ENCODE data around the gene CLEC4M.
"Not testable (repeated sequence)": the region's sequence is repeated elsewhere in the genome, so short reads cannot be mapped to it uniquely, and the experiment has no call there.

CLEC4M gene

DNA sequence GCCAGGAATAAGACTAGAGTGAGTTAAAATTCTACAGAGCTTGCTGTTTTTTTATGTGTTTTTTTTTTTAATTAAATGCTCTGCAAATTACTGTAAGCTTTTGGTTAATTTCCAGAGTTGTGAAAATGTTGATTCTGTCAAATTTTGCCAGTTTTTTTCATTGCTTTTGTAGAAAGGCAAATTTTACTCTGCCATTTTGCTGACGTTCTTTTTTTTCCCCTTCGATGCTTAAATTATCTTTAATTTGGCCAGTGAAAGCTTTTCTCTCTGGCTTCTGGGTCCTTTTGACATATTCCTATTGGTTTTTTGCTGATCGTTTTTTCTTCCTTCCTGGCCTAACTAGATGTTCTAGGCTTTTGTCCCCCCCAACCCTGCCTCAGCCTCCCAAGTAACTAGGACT, 43.2 kb downstream of the CLEC4M start:
- Histone ChIP-seq H3K4me1 (ENCODE audit: control insufficient read depth, insufficient read depth, low read length) (no peaks in the 10 kb centered on the region), H3K4me3 (ENCODE audit: low read depth, low read length) (no peak overlapping the region), H3K9me3 (ENCODE audit: control insufficient read depth, insufficient read depth, low read depth, low read length) (peaks cover 16% of the 10 kb centered on the region), H3K9ac (ENCODE audit: low read length) (no peak overlapping the region), H3K27ac (ENCODE audit: low read depth, low read length) (no peak overlapping the region), H3K36me3 (ENCODE audit: control insufficient read depth, insufficient read depth, low read length) (no peaks in the 10 kb centered on the region), H3K27me3 (ENCODE audit: control insufficient read depth, insufficient read depth, low read length) (no peaks in the 10 kb centered on the region; the same call in 1 of the 2 replicates)

DNA sequence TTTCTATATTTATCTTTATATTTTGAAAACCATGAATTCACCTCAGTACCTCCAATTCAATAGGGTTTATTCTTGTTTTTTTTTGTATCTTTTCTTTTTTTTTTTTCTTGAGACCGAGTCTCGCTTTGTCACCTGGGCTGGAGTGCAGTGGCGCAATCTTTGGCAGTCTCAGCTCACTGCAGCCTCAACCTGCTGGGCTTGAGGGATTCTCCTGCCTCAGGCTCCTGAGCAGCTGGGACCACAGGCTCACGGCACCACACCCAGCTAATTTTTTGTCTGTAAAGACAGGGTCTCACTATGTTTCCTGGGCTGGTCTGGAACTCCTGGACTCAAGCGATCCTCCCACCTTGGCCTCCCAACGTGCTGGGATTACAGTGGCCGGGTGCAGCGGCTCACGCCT, 43.8 kb downstream of the CLEC4M start:
- Histone ChIP-seq H3K9me3 (ENCODE audit: control insufficient read depth, insufficient read depth, low read depth, low read length) (peaks cover 16% of the 10 kb centered on the region), H3K27ac (ENCODE audit: low read depth, low read length) (no peak overlapping the region), H3K4me3 (ENCODE audit: low read depth, low read length) (no peak overlapping the region), H3K9ac (ENCODE audit: low read length) (no peak overlapping the region), H3K36me3 (ENCODE audit: control insufficient read depth, insufficient read depth, low read length) (no peaks in the 10 kb centered on the region), H3K27me3 (ENCODE audit: control insufficient read depth, insufficient read depth, low read length) (no peaks in the 10 kb centered on the region; the same call in 1 of the 2 replicates), H3K4me1 (ENCODE audit: control insufficient read depth, insufficient read depth, low read length) (no peaks in the 10 kb centered on the region)

DNA sequence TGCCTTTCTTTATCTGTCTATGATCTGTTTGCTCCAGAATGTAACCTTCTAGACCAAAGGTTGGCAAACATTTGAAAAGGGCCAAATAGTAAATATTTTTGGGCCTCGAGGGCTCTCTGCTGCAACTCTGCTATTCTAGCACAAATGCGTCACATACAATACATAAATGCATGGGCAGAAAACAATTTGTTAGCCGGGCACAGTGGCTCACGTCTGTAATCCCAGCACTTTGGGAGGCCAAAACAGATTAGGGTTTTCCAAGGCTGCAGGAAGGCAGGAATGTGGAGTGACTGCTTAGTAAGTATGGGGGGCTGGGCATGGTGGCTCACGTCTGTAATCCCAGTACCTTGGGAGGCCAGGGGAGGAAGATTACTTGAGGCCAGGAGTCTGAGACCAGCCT, 45.1 kb downstream of the CLEC4M start:
- H3K9me3 ChIP-seq (ENCODE audit: control insufficient read depth, insufficient read depth, low read depth, low read length), result peaks cover 12% of the 10 kb centered on the region
- H3K27me3 ChIP-seq (ENCODE audit: control insufficient read depth, insufficient read depth, low read length), result no peaks in the 10 kb centered on the region; the same call in 1 of the 2 replicates
- H3K9ac ChIP-seq (ENCODE audit: low read length), result no peak overlapping the region
- no peaks in the 10 kb centered on the region for H3K36me3 ChIP-seq (ENCODE audit: control insufficient read depth, insufficient read depth, low read length)
- H3K4me3 ChIP-seq (ENCODE audit: low read depth, low read length), result no peak overlapping the region
- H3K4me1 ChIP-seq (ENCODE audit: control insufficient read depth, insufficient read depth, low read length), result no peaks in the 10 kb centered on the region
- no peak overlapping the region for H3K27ac ChIP-seq (ENCODE audit: low read depth, low read length)

DNA sequence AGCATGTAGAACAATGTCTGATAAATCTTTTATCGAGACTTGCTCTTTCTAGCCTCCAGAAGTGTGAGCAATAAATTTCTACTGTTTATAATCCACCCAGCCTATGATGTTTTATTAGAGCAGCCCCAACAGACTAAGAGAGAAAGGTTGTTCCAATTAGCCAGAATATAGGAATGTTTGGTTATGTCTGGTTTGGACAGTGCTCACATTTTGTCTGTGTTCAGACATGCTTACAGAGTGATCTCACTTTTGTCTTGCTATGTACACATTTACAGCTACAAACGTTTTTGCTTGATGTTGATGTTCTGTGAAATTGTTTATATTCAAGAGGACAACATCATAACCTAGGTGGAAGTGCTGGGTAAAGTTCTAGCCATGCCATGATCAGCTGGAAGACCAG, 48.9 kb downstream of the CLEC4M start:
- H3K9ac ChIP-seq (ENCODE audit: low read length), result no peak overlapping the region
- no peak overlapping the region for H3K4me3 ChIP-seq (ENCODE audit: low read depth, low read length)
- no peaks in the 10 kb centered on the region for H3K36me3 ChIP-seq (ENCODE audit: control insufficient read depth, insufficient read depth, low read length)
- no peaks in the 10 kb centered on the region for H3K4me1 ChIP-seq (ENCODE audit: control insufficient read depth, insufficient read depth, low read length)
- H3K9me3 ChIP-seq (ENCODE audit: control insufficient read depth, insufficient read depth, low read depth, low read length), result peaks cover 16% of the 10 kb centered on the region
- peaks cover 3% of the 10 kb centered on the region; the same call in 1 of the 2 replicates for H3K27me3 ChIP-seq (ENCODE audit: control insufficient read depth, insufficient read depth, low read length)
- no peak overlapping the region for H3K27ac ChIP-seq (ENCODE audit: low read depth, low read length)

DNA sequence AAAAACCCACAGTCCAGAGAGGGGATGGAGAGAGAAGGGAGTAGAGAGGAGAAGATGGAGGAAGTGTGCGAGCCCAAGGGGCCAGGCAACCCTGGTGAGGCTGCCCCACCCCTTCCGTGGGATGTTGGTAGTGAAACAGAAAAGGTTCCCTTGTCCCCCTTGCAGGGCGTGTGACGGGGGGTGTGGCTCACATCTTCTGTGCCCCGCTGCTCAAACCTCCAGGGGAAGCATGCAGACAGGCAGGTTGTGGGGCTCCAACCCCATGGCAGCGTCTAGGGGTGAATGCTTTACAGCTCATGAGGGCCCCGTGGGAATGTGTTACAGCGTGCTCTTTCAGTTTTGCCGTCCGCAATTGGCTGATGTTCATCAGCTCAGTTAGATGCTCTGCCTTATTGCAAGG, 52.3 kb downstream of the CLEC4M start:
- Histone ChIP-seq H3K9ac (ENCODE audit: low read length) (no peak overlapping the region), H3K27me3 (ENCODE audit: control insufficient read depth, insufficient read depth, low read length) (peaks cover 12% of the 10 kb centered on the region), H3K4me3 (ENCODE audit: low read depth, low read length) (no peak overlapping the region), H3K9me3 (ENCODE audit: control insufficient read depth, insufficient read depth, low read depth, low read length) (peaks cover 26% of the 10 kb centered on the region), H3K36me3 (ENCODE audit: control insufficient read depth, insufficient read depth, low read length) (no peaks in the 10 kb centered on the region), H3K27ac (ENCODE audit: low read depth, low read length) (no peak overlapping the region), H3K4me1 (ENCODE audit: control insufficient read depth, insufficient read depth, low read length) (no peaks in the 10 kb centered on the region)

DNA sequence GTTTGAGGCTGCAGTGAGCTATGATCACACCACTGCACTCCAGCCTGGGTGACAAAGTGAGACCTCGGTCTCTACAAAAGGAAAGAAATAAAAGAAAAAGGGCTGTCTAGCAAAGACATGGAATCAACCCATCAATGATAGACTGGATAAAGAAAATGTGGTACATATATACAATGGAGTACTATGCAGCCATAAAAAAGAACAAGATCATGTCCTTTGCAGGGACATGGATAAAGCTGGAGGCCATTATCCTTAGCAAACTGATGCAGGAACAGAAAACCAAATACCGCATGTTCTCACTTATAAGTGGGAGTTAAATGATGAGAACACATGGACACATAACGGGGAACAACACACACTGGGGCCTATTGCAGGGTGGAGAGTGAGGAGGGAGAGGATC, 53.0 kb downstream of the CLEC4M start:
- H3K9me3 ChIP-seq (ENCODE audit: control insufficient read depth, insufficient read depth, low read depth, low read length), result peaks cover 22% of the 10 kb centered on the region
- H3K4me1 ChIP-seq (ENCODE audit: control insufficient read depth, insufficient read depth, low read length); H3K9ac ChIP-seq (ENCODE audit: low read length); H3K36me3 ChIP-seq (ENCODE audit: control insufficient read depth, insufficient read depth, low read length); H3K27ac ChIP-seq (ENCODE audit: low read depth, low read length); H3K4me3 ChIP-seq (ENCODE audit: low read depth, low read length): not testable (repeated sequence)
- peaks cover 17% of the 10 kb centered on the region for H3K27me3 ChIP-seq (ENCODE audit: control insufficient read depth, insufficient read depth, low read length)

DNA sequence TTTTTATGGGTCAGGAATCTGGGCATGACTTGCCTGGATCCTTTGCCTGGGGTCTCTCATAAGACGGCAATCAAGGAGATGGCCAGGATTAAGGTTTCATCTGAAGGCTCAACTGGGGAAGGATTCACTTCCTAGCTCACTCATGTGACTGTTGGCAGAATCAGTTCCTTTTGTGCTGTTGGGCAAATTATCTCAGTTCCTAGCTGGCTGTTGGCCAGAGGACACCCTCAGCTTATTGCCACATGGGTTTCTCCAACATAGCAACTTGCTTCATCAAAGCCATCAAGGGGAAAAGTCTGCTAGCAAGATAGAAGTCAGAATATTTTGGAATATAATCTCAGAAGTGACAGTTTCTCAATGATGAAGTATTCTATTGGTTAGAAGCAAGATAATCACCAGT, 54.8 kb downstream of the CLEC4M start:
- Histone ChIP-seq H3K27ac (ENCODE audit: low read depth, low read length) (no peak overlapping the region), H3K9me3 (ENCODE audit: control insufficient read depth, insufficient read depth, low read depth, low read length) (peaks cover 17% of the 10 kb centered on the region), H3K9ac (ENCODE audit: low read length) (no peak overlapping the region), H3K27me3 (ENCODE audit: control insufficient read depth, insufficient read depth, low read length) (peaks cover 17% of the 10 kb centered on the region), H3K36me3 (ENCODE audit: control insufficient read depth, insufficient read depth, low read length) (no peaks in the 10 kb centered on the region), H3K4me1 (ENCODE audit: control insufficient read depth, insufficient read depth, low read length) (no peaks in the 10 kb centered on the region), H3K4me3 (ENCODE audit: low read depth, low read length) (no peak overlapping the region)

DNA sequence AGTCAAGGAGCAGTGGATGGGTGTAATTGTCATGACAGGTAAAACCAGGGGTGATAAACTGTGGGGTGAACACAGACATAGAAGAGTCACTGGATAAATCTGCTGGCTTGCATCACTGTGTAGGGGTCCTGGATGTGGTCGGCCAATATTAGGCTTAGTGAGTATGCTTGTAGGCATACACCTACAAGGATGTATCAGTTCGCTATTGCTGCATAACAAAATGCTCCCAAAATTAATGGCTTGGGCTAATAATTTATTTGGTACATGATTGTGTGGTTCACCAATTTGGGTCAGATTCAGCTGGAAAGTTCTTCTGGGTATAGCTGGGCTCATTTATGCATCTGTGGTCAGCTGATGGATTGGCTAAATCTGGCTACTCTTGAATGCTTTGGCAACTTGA, 55.8 kb downstream of the CLEC4M start:
- no peaks in the 10 kb centered on the region for H3K36me3 ChIP-seq (ENCODE audit: control insufficient read depth, insufficient read depth, low read length)
- no peak overlapping the region for H3K4me3 ChIP-seq (ENCODE audit: low read depth, low read length)
- H3K9me3 ChIP-seq (ENCODE audit: control insufficient read depth, insufficient read depth, low read depth, low read length), result peaks cover 17% of the 10 kb centered on the region
- no peaks in the 10 kb centered on the region for H3K4me1 ChIP-seq (ENCODE audit: control insufficient read depth, insufficient read depth, low read length)
- H3K9ac ChIP-seq (ENCODE audit: low read length), result no peak overlapping the region
- peaks cover 17% of the 10 kb centered on the region for H3K27me3 ChIP-seq (ENCODE audit: control insufficient read depth, insufficient read depth, low read length)
- no peak overlapping the region for H3K27ac ChIP-seq (ENCODE audit: low read depth, low read length)
